NCI-H1092 (cell line): Measurements from ENCODE around the gene ZG16B.

ENCODE experiments used
- DNase-seq: peaks from one replicate; lab custom pipeline; 2025; lab: John Stamatoyannopoulos, UW

Gene ZG16B

DNA sequence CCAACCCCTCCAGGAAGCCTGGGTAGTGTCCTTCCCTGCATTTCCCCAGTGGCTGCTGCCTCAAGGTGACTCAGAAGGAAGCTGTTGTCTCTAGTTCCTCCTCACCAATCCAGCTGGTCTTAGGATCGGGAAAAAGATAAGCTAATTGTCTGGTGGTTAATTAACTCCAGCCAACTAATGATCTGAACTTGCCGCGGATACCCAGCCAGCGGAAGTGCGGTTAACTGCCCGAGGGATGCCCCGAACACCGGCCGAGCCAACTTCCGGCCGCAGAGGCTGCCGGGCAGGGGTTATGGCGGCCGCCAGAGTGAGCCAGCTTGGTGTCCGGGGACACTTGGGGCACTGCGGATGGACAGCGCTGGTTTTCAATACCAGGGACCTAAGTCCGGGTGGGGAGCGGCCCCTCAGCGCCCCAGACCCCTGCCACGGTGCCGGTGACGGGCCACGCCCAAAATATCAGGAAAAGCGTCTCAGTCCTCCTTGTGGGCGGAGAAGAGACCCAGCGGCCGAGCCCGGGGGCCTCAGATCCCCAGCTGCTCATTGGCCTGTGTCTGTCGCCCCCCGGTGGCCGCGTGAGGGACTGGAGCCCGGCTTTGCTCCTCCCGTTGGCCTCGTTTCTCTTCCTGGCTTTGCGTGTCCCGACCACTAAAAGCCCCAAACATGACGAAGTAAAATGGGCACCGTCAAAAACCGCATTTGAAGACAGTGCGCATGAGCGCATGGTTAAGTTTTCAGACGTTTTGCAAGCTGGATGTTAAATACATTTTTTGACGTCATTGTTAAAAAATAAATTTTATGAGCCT, 38.1 kb downstream of the ZG16B start:
- peak; percentile 64 for DNase-seq

DNA sequence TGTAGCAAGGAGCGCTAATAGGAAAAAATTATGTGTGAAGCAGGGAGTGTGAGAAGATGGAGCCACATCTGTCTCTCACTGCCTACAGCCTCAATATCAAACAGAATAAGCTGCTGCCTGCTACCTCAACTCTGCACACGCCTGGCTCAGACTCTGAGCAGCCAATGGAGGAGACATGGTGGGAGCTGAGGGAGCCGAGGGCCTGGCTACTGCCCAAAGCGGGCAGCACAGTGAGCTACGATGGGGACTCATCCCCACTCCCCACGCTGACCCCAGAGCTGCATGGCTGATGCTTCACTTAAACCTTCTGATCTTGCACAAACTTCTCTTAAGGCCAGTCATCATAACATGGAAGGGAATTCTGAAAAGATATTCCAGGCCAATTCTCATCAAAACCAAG, 41.8 kb downstream of the ZG16B start:
- DNase-seq = no peak

GRCh38 chr16:2874032-2874911, 44.2 kb downstream of the ZG16B start:
- no peak for DNase-seq

- DNase-seq = peak; percentile 55
Measured at GRCh38 chr16:2874912-2875362, 44.8 kb downstream of the ZG16B start.

GRCh38 chr16:2879854-2880508, 49.9 kb downstream of the ZG16B start:
- DNase-seq = no peak
